Lower leg skin (tissue), 3 donors: ENCODE data around the gene ALG1L2.
"Not testable (repeated sequence)": the region's sequence is repeated elsewhere in the genome, so short reads cannot be mapped to it uniquely, and the experiment has no call there.

Experiments used
- CTCF ChIP-seq, 3 donors: fragments of 450-650 bp; IDR thresholded peaks; one replicate each; pipeline ENCODE4 v1.5.1; 2016; ENCODE audit warnings: antibody characterized with exemption in 3 of 3, mild to moderate bottlenecking in 3 of 3, moderate library complexity in 2 of 3
- POLR2A ChIP-seq, 2 donors: fragments of 450-650 bp; IDR thresholded peaks; one replicate each; pipeline ENCODE4 v1.6.1; 2016 to 2017; ENCODE audit warnings: antibody characterized with exemption in 2 of 2, mild to moderate bottlenecking in 1 of 2, moderate library complexity in 1 of 2

GRCh38 chr3:130097096-130097495 is 15.5 kb downstream of the ALG1L2 start:
- TF ChIP-seq CTCF, POLR2A (IDR thresholded peaks at IDR 0.05): not testable (repeated sequence)
